ENCODE data around the gene APBB2.

The APBB2 gene

DNA sequence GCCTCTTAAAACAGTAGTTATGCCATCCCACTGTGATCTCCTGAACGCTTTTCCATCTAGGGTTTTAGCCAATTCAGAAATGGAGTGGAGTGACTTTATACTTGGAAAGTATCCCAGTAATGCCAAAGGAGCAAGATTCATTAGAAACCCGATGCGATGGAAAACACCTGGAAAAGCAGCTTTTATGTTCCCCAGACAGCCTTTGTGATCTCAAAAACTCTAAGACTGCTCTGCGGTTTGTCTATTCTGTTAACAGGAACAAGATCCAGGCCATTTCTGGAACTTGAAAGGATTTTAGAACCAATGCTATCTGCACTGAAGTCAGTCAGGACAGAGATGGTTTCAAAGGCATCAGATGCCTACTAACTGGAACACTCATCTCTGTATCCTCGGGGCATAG is 145.1 kb downstream of the APBB2 start:
- H3K4me3 ChIP-seq (ENCODE audit: severe bottlenecking) = no peak overlapping the region
- no peaks in the 10 kb centered on the region for H3K27me3 ChIP-seq (ENCODE audit: insufficient read depth, poor library complexity, severe bottlenecking)
- H3K4me1 ChIP-seq (ENCODE audit: insufficient read depth, poor library complexity, severe bottlenecking) = peaks cover 4% of the 10 kb centered on the region
- H3K27ac ChIP-seq (ENCODE audit: poor library complexity, severe bottlenecking) = no peak overlapping the region
- peaks cover 9% of the 10 kb centered on the region; the same call in 1 of the 2 replicates for H3K36me3 ChIP-seq (ENCODE audit: low read depth)
- DNase-seq (ENCODE audit: low spot score) (no peak), ATAC-seq (ENCODE audit: low read depth) (no peak)
- TF ChIP-seq, protein P1, sequence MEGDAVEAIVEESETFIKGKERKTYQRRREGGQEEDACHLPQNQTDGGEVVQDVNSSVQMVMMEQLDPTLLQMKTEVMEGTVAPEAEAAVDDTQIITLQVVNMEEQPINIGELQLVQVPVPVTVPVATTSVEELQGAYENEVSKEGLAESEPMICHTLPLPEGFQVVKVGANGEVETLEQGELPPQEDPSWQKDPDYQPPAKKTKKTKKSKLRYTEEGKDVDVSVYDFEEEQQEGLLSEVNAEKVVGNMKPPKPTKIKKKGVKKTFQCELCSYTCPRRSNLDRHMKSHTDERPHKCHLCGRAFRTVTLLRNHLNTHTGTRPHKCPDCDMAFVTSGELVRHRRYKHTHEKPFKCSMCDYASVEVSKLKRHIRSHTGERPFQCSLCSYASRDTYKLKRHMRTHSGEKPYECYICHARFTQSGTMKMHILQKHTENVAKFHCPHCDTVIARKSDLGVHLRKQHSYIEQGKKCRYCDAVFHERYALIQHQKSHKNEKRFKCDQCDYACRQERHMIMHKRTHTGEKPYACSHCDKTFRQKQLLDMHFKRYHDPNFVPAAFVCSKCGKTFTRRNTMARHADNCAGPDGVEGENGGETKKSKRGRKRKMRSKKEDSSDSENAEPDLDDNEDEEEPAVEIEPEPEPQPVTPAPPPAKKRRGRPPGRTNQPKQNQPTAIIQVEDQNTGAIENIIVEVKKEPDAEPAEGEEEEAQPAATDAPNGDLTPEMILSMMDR (IDR thresholded peaks at IDR 0.05; ENCODE audit: poor library complexity, severe bottlenecking) = no peak
- no peaks in the 10 kb centered on the region for H3K9me3 ChIP-seq (ENCODE audit: severe bottlenecking)

DNA sequence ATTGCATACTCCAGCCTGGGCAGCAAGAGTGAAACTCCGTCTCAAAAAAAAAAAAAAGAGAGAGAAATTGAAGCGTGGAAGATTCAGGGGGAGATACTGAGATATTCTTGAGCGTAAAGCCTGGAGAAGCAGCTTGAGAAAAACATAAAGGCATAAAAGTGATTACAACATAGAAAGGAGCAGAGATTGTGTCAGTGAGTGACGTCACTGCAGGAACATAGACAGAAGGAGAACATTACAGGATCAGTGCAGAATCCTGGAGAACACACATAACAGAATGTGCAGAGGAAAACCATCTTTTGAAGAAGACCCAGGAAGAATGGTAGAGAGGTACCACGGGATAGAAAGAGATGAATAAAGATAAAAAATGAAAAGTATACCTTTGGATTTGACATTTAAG is 147.0 kb downstream of the APBB2 start:
- peaks cover 3% of the 10 kb centered on the region; the same call in 1 of the 2 replicates for H3K36me3 ChIP-seq (ENCODE audit: low read depth)
- H3K9me3 ChIP-seq (ENCODE audit: severe bottlenecking) = no peaks in the 10 kb centered on the region
- H3K27ac ChIP-seq (ENCODE audit: poor library complexity, severe bottlenecking) = no peak overlapping the region
- H3K4me3 ChIP-seq (ENCODE audit: severe bottlenecking) = no peak overlapping the region
- TF ChIP-seq, protein P1 (IDR thresholded peaks at IDR 0.05; ENCODE audit: poor library complexity, severe bottlenecking) = no peak
- H3K27me3 ChIP-seq (ENCODE audit: insufficient read depth, poor library complexity, severe bottlenecking) = no peaks in the 10 kb centered on the region
- peaks cover 4% of the 10 kb centered on the region for H3K4me1 ChIP-seq (ENCODE audit: insufficient read depth, poor library complexity, severe bottlenecking)
- ATAC-seq (ENCODE audit: low read depth) (no peak), DNase-seq (ENCODE audit: low spot score) (no peak)

DNA sequence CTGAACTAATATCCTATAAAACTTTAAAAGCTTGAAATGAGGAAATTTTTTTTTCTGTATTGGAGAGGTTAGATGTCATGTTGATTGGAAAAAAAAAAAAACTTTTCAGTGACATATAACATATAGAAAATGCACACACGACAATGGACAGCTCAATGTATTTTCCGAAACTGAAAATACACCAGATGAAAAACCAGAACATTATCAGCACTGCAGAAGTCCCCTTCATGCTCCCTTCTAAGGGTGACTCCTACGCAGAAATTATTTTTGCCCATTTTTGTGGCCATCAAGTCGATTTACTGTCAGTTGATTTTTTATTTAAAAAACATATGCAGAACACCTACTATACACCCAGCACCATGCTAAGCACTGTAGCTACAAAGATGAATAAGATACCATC is 148.3 kb downstream of the APBB2 start:
- TF ChIP-seq, protein P1 (IDR thresholded peaks at IDR 0.05; ENCODE audit: poor library complexity, severe bottlenecking) = no peak
- H3K27me3 ChIP-seq (ENCODE audit: insufficient read depth, poor library complexity, severe bottlenecking) = no peaks in the 10 kb centered on the region
- ATAC-seq (ENCODE audit: low read depth) = no peak
- H3K4me1 ChIP-seq (ENCODE audit: insufficient read depth, poor library complexity, severe bottlenecking) = no peaks in the 10 kb centered on the region
- no peak for DNase-seq (ENCODE audit: low spot score)
- H3K27ac ChIP-seq (ENCODE audit: poor library complexity, severe bottlenecking) = no peak overlapping the region
- no peak overlapping the region for H3K4me3 ChIP-seq (ENCODE audit: severe bottlenecking)
- H3K36me3 ChIP-seq (ENCODE audit: low read depth) = peaks cover 3% of the 10 kb centered on the region; the same call in 1 of the 2 replicates
- H3K9me3 ChIP-seq (ENCODE audit: severe bottlenecking) = no peaks in the 10 kb centered on the region

DNA sequence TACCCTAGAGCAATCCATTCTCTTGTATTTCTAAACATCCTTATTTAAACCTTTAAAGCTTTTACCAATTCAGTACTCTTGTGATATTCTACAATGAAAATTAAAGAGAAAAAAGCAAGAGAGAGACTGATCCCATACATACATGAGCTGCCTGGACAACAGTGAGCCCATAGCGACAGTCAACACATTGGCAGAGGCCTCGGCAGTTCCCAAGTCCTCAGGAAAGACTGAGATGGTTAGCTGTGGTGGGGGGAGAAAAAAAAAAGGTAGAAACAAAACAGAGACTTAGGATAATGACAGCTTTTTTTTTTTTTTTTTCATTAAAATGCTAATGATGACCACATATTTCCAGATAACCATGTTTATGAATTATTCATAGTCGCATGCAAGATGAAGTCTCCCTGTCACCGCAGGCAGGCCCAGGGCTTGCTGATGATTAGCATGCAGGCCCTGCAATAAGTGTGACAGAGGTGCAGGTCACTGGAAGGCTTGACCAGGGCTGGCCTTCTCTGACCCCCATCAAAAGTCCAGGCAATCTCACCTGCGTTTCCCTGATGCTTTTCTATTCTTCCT is 148.8 kb downstream of the APBB2 start:
- no peak overlapping the region for H3K27ac ChIP-seq (ENCODE audit: poor library complexity, severe bottlenecking)
- ATAC-seq (ENCODE audit: low read depth) = no peak
- TF ChIP-seq, protein P1 (IDR thresholded peaks at IDR 0.05; ENCODE audit: poor library complexity, severe bottlenecking) = no peak
- H3K36me3 ChIP-seq (ENCODE audit: low read depth) = peaks cover 3% of the 10 kb centered on the region; the same call in 1 of the 2 replicates
- no peaks in the 10 kb centered on the region for H3K9me3 ChIP-seq (ENCODE audit: severe bottlenecking)
- no peaks in the 10 kb centered on the region for H3K27me3 ChIP-seq (ENCODE audit: insufficient read depth, poor library complexity, severe bottlenecking)
- no peak for DNase-seq (ENCODE audit: low spot score)
- H3K4me1 ChIP-seq (ENCODE audit: insufficient read depth, poor library complexity, severe bottlenecking) = no peaks in the 10 kb centered on the region
- no peak overlapping the region for H3K4me3 ChIP-seq (ENCODE audit: severe bottlenecking)

DNA sequence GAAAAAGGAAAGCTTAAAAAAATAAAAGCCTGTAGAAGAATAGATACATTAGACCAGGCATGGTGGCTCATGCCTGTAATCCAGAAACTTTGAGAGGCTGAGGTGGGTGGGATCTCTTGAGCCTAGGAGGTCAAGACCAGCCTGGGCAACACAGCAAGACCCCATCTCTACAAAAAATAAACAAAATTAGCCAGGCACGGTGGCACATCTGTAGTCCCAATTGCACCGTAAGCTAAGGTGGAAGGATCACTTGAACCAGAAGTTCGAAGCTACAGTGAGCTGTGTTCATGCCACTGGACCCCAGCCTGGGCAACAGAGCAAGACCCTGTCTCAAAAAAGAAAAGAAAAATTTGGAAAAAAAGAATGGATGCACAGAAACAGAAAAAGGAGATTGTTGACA is 149.4 kb downstream of the APBB2 start:
- no peak overlapping the region for H3K4me3 ChIP-seq (ENCODE audit: severe bottlenecking)
- no peak for DNase-seq (ENCODE audit: low spot score)
- no peaks in the 10 kb centered on the region for H3K9me3 ChIP-seq (ENCODE audit: severe bottlenecking)
- no peak overlapping the region for H3K27ac ChIP-seq (ENCODE audit: poor library complexity, severe bottlenecking)
- H3K36me3 ChIP-seq (ENCODE audit: low read depth) = peaks cover 7% of the 10 kb centered on the region
- H3K27me3 ChIP-seq (ENCODE audit: insufficient read depth, poor library complexity, severe bottlenecking) = no peaks in the 10 kb centered on the region
- TF ChIP-seq, protein P1 (IDR thresholded peaks at IDR 0.05; ENCODE audit: poor library complexity, severe bottlenecking) = no peak
- no peaks in the 10 kb centered on the region for H3K4me1 ChIP-seq (ENCODE audit: insufficient read depth, poor library complexity, severe bottlenecking)
- no peak for ATAC-seq (ENCODE audit: low read depth)

All from RWPE2 (cell line).